ENCODE results near the gene SIGLEC8.

GRCh38 chr19:51490676-51491075 is 32.4 kb upstream of the SIGLEC8 start:
- TF ChIP-seq REST (IDR thresholded peaks at IDR 0.05; ENCODE audit: insufficient read depth in 1 of 2, low read depth in 2 of 2, low read length in 2 of 2) (no peak), SIN3A (IDR thresholded peaks at IDR 0.05; ENCODE audit: borderline replicate concordance, insufficient read depth, low read length) (no peak), POLR2AphosphoS5 (IDR thresholded peaks at IDR 0.05; ENCODE audit: low read depth, low read length) (no peak), TAF1 (IDR thresholded peaks at IDR 0.05; ENCODE audit: borderline replicate concordance, insufficient read depth, low read length) (no peak)
